HFF-Myc (cell line): ENCODE data around the gene AQR.
"Not testable (repeated sequence)": the region's sequence is repeated elsewhere in the genome, so short reads cannot be mapped to it uniquely, and the experiment has no call there.

Source experiments
- DNase-seq: peaks from one replicate; pipeline ENCODE4 v3.0.0-alpha.2; 2011; ENCODE audit warnings: low read depth; ENCODE audit errors: extremely low read depth
- H3K4me3 ChIP-seq: replicated peaks from 2 replicates; pipeline ENCODE4 v1.5.1; 2011; ENCODE audit warnings: low read depth, mild to moderate bottlenecking, control low read depth, low read length
- CTCF ChIP-seq: IDR thresholded peaks from 2 replicates; pipeline ENCODE4 v1.5.1; 2012; ENCODE audit warnings: mild to moderate bottlenecking, low read depth, low read length, control low read depth; ENCODE audit errors: missing control alignments

Gene AQR

GRCh38 chr15:34812369-34812768 lies 157.2 kb downstream of the AQR start:
- H3K4me3 ChIP-seq = no peak overlapping the region
- no peak for DNase-seq
- TF ChIP-seq CTCF = no peak

GRCh38 chr15:34810443-34811129 lies 159.0 kb downstream of the AQR start:
- no peak overlapping the region for H3K4me3 ChIP-seq
- DNase-seq = peak; percentile 80
- no peak for TF ChIP-seq CTCF

- TF ChIP-seq CTCF = no peak
- H3K4me3 ChIP-seq = no peak overlapping the region
- no peak for DNase-seq
Measured at GRCh38 chr15:34809186-34809585, 160.4 kb downstream of the AQR start.

GRCh38 chr15:34808016-34808415 lies 161.5 kb downstream of the AQR start:
- no peak for DNase-seq
- TF ChIP-seq CTCF = no peak
- no peak overlapping the region for H3K4me3 ChIP-seq

GRCh38 chr15:34807241-34807640 lies 162.3 kb downstream of the AQR start:
- DNase-seq, H3K4me3 ChIP-seq: not testable (repeated sequence)

GRCh38 chr15:34804776-34805175 lies 164.8 kb downstream of the AQR start:
- DNase-seq = no peak
- no peak overlapping the region for H3K4me3 ChIP-seq
- no peak for TF ChIP-seq CTCF

GRCh38 chr15:34804113-34804512 lies 165.4 kb downstream of the AQR start:
- H3K4me3 ChIP-seq = no peak overlapping the region
- DNase-seq = no peak
- TF ChIP-seq CTCF = no peak
